Activated CD4-positive, alpha-beta T cell treated with anti-CD3 and anti-CD28 coated beads, Interleukin-2, amount 50 U/mL, for 4 hours (primary cell): Measurements from ENCODE around the gene NBEAL2.
A peak's percentile ranks its signal among the peaks of the same experiment; 100 is the strongest.

ENCODE experiments used
- DNase-seq, 2 experiments: peaks; one replicate each; pipeline ENCODE4 v3.0.0-alpha.2; 2020

Gene NBEAL2, protein sequence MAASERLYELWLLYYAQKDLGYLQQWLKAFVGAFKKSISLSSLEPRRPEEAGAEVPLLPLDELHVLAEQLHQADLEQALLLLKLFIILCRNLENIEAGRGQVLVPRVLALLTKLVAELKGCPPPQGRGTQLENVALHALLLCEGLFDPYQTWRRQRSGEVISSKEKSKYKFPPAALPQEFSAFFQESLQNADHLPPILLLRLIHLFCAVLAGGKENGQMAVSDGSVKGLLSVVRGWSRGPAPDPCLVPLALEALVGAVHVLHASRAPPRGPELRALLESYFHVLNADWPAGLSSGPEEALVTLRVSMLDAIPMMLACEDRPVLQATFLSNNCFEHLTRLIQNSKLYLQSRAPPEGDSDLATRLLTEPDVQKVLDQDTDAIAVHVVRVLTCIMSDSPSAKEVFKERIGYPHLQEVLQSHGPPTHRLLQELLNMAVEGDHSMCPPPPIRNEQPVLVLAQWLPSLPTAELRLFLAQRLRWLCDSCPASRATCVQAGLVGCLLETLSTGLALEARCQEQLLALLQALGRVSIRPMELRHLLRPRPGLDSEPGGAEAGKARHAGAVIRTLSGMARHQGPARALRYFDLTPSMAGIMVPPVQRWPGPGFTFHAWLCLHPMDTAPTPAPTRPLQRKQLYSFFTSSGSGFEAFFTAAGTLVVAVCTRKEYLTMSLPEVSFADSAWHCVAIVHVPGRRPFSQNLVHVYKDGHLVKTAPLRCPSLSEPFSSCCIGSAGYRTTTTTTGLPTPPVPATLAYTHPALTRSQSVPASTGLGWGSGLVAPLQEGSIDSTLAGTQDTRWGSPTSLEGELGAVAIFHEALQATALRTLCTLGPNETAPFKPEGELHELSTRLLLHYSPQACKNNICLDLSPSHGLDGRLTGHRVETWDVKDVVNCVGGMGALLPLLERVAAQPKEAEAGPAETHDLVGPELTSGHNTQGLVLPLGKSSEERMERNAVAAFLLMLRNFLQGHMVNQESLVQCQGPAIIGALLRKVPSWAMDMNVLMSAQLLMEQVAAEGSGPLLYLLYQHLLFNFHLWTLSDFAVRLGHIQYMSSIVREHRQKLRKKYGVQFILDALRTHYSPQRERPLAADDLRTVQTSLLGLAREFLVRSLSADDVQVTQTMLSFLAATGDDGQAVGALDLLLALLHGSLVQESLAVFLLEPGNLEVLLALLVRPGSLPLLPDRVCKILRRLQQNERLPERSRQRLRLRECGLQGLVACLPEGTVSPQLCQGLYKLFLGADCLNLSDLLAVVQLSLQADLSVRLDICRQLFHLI (N-terminal part only)

DNA sequence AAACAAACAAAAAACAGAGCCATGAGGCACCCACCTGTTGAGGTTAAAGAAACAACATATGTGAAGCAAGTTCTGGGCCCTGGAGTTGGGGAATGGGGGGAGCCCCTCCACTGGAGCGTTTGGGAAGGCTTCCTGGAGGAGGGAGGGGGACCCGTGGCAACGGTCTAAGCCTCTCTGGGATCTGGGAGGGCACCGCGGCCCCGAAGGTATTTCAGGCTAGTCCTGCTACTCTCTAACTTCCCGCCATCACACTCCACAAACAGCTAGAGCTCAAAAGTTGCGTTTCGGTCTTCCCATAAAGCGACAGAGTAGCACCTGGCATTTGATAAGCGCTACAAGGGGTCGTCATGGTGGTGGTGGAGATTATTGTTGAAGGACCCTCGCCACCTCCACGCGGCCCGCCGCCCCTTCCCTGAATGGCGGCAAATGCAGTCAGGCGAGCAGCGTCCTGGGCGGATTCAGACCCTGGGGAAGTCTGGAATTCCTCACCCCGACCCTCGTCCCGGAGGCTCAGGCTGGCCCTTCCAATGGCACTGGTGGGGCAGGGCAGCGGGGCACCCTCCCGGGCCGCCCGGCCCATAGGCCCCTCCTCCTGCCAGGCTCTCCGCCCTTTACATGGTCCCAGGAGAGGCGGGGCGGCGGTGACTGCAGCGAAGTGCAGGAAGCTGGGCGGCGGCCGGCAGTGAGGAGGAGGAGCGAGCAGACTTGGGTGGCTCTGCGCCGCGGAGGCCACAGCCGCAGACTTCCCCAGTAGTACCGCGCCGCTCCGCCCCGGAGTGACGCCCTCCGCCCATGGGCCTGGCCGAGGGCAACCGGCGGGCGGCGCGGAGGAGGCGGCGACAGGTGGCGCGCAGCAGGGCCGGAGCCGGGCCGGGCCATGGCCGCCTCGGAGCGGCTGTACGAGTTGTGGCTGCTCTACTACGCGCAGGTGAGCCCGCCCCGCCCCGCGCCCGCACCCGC lies at the start of gene NBEAL2:
NBEAL2 (plus strand) TSS at position 682 of the 960 bp plus-strand sequence; CDS start at position 878, 196 bp downstream.
- DNase-seq = peak; percentile 94 to 95

DNA sequence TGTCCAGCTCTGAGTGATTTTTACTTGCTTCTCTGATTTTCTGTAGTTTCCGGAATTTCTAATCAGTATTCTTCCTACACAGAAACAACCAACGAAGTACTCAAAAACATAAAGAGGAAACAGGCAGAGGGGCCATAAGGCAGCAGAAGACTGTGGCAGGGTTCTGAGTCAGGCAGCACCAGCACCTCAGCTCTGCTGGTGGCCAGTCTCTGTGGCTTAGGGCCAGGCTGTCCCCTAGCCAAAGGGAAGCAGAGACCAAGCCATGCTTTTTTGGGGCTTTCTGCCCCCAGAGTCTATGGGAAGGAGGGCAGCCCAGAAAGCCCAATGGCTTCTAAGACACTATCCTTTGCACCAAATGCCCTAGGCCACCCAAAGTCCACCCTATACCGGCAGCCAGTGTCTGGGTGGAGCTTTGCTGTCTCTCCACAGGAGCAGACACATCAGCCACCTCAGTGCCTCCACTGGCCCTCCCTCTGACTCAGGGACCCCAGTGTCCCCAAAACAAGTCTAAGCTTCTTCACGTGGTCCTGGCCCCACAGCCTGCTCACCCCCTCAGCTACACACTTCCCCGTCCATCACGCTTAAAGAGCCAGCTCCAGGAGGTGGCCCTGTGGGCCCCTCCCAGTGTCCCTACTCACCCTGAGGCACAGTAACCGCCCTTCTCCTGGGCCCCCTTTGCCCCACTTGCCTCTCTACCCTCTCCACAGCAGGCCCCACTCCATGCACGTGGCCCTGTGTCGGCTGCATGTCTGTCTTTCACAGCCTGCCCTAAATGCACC lies 49.1 kb upstream of the NBEAL2 start:
- no peak for DNase-seq

DNA sequence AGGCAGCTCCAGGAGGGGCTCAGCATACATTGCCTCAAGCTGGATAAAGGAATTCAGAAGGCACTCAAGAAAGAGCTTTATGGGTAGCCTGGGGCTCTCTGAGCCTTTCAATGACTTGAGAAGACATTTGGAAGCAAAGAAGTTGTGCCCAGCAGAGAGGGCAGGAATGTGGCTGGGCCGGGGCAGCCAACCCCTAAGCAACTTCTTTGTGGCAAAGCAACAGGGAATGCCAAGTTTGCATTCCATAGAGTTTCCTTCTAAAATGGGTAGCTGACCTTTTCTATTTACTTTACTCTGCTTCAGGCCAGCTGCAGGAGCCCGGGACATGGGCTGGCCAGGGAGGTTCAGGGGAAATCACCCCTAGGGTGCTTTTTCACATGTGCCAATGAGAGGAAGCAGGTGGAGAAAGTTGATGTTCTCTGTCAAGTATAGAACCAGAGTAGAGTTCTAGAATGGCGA lies 48.5 kb upstream of the NBEAL2 start:
- DNase-seq = no peak

DNA sequence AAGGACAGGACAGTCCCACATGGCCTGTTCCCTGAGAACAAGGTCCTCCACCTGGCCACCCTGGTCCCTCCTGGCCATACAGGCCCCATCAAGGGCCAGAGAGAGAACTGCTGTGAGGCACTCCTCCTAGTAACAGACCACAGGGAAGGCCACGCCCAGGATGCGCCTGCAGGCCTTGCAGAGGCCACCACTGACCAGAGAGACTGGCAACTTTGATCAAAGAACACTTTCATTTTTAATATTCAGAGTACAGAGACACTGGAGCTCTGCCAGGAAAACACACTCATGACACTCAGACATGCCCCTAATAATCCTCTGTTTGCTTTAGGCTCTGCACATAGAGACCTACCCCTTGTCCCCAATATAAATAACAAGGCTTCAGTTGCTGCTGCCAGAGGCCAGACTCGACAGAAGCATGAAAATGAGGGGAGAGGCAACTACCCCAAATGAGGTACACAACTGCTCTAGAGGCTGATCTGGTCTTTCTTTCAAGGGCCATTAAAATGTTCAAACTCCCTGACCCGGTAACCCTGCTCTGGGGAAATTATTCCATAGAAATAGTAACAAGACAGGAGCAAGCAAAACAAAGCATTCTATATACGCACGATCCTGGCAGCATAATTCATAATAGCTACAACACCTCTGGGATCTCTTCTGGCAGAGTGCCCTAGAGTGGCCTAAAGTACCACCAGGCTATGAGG lies 47.7 kb upstream of the NBEAL2 start:
- DNase-seq = no peak

DNA sequence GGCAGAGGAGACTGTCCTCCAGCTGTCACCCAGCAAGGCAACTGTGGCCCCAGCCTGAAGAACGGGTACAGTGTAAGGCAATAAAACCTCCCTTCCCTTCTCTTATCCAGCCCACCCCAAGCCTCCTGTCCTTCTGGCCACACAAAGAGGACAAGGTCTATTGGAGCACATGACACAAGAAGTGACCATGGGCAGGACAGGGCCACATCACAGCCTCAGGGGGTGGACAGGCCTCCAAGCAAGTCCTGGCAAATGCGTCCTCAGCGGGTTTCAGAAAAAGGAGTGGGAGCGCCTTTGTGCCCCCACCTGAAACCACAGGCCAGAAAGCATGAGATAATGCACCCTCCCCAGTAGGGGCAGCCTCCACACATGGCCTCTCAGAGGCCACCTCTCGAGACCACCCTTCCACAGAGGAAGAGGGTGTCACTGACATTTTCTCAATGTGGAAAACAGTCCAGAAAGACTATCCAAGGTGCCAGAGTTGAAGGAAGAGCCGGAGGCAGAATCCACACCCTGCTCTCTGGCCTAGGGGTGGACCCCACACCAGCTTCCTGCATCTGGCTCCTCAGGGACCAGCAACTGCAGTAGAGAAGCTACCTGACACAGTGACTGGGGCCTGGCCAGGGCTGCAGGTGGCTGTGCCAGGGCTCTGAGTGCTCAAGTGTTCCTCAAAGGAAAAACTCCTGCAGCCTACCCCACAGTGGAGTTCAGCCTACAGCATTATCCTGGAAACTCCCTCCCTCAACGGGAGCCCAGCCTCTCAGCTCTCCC lies 46.8 kb upstream of the NBEAL2 start:
- no peak for DNase-seq

DNA sequence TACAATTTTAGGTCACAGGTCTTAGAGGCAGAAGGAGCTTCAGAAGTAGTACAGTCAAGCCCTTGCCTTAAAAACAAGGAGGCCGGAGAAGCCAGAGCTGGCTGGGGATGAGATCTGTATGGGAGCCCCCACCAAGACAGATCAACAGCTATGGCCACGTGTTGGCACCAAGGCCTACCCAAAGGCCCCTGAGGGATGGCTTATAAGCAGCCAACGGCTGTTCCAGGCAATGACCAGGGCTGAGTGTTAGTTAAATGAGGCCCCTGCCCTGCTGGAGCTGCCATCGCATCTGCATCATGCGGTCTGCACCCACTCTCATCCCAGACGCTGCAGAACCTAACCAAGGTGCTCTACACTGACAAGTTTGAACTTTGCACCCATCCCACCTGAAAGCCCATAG lies 46.2 kb upstream of the NBEAL2 start:
- no peak for DNase-seq

DNA sequence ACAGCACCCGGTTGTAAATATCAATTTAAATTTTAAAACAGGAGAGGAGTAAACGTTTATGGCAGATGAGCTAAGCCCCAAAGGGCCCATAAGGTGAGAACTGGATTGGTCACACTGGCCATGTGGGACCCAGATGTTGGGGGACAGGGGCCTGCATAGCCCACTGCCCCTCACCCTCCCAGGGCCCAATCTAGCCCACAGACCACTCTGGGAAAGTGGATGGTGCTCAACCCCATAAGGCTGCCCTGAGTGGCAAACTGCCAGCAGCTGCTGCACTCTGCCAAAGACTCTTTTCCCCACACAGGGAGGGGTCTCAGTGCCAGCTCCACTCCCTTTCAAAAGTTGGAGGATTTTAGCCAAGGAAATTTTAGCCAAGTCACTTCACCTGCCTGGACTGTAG lies 45.4 kb upstream of the NBEAL2 start:
- DNase-seq = no peak

DNA sequence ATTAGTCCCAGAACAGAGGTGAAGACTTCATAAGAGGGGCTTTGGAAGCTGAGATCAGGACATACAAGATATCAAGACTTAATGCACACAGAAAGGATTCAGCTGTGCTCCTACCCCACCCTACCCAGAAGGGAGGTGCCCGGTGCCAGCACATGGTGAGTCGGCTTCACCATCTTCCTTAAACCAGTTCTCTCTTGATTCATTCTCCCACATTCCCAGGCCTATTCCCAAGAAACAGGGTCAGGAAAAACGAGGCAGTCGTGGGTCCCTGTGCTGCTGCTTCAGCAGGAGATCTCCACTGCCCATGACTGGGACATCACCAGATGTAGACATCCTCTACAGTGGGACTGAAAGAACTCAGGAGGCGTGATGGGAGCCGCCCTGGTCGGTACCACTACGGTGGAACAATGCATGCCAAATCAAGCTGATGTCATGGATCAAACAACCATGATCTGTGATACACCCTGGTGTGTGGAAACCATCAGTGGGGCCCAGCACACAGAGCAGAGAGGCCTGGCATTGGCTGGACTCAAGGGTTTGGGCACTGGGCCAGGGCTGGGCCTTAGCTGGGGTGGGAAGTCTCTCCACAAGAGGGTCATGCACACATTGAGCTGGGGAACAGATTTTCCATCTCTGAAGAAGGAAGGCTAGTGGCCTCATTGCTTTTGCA lies 44.8 kb upstream of the NBEAL2 start:
- DNase-seq = no peak

DNA sequence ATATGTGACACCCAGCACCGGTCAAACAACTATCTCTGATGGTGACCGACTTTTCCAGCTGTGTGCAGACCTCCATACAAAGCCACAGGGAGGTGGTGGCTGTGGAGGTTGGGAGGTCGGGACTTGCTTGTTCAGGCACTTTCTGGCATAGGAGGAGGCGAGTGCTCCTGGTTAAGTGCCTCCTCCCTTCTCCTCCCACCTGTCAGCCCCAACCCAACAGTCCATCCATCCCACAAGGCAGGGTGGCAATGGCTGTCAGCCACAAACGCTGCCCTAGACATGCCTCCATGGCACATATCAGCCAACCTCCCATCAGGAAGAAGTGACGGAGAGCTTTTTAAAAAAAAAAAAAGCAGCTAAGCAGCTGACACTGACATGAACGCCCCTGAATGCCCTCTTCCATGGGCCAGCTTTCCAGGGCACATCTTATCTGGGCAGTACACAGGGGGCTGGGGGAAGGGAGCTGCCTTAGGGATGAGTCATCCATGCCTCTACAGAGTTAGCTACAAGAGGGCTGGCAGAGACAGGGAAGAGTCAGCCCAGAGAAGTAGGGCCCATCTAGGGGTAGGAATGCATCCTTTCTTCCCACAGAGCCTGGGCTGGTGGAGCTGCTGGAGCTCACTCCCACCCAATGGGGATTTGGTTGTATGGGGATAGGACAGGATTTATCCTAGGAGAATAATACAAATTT lies 44.2 kb upstream of the NBEAL2 start:
- DNase-seq = no peak

DNA sequence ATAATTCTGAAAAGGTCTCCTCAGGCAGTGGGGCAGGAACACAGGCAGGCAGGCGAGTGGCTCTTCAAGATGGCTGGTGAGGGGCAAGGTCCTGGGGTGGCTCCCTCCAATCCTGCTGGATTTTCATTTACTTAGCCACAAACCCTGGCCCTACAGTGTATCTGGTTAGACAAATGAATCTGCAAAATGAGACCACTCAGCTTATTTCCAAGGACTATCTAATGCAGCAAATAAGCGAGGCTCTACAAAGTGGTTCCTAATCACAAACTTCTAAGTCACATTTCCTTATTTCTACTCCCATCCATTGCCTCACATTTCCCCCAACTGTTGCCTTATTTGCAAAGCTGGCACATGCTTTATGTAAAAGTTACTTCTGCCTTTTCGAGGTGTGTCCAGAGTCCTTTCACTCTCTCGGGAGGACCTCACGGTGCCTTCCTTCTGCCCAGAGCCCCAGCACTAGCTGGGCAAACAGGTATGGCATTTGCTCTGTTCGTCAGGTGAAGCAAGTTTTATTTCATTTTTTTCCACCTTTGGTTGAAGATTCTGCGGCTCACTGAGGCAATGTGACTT lies 43.4 kb upstream of the NBEAL2 start:
- no peak for DNase-seq

DNA sequence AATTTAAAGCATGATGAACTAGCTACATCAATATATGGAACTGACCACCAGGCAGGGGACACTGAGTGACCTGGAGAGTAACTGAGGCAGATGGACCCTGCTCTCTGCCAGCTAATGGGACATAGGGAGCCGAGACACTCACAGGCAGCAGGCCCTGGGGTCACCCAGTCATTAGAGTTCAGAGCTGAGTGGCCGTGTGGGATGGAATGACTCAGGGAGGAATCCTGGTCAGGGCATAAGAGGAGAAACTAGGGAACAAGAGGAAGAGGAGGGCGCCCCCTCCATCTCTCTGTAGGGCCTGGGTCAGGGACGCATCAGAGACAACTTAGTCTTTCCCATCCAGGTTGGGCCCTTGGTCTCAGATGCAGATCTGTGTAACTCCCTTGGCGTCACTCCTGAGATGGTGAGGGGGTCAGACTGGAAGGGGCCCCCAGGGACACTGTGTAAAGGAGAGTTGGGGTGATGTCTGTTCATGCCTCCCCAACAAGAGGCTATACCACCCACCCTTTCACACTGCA lies 42.7 kb upstream of the NBEAL2 start:
- DNase-seq = no peak

DNA sequence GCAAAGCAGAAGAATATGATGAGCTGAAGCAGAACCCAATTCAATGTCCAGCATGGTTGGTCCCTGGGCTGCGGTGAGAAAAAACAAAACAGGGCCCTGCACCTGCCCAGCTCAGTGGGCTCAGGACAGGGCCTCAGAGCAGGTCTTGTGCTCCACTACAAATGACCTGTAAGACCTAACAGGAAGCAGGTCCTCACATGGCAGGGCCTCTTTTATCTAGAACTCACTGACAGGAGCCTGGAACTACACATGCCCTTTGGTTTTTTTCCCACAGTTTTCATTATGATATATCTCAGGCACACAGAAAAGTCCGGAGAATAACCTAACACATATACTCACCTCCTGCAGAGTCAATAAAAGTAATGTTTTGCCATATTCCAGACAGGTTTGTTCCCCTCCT lies 41.3 kb upstream of the NBEAL2 start:
- no peak for DNase-seq

DNA sequence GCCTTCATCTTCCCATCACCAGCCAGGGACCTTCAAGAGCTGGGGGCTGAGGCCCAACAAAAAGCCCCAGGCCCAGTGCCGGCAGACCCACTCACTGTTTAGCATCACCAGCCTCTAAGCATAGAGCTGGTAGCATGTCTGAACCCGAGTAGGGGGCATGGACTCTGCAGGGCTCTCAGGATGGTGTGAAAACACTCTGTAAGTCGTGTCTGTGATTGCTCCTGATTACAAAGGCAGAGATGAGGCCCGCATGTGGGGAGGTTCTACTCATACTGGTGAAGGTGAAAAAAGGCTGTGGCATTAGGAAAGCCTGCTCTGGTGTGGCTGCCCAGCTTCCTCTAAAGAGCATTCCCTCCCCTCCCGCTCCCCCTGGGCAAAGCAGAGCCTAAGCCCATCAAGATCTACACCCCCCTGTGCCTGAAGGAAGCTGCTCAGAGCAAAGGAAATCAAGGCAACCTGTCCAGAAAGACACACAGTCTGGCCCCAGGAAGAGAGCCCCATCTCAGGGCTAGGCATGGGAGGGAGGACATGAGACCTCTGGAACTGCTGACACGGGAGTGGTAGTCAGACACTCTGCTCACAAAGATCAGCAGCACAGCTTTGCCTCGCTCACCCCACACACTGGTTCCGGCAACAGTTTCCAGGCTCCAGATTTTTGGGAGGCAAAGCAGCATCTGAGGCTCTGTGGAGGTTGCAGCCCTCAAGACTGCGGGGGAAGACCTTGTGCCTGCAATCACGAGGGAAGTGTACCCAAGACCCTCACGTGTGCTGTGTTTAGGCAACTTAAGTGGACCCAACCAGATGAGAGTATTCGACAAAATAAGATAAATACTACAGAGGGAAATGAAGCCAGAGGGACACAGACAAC lies 39.7 kb upstream of the NBEAL2 start:
- no peak for DNase-seq

DNA sequence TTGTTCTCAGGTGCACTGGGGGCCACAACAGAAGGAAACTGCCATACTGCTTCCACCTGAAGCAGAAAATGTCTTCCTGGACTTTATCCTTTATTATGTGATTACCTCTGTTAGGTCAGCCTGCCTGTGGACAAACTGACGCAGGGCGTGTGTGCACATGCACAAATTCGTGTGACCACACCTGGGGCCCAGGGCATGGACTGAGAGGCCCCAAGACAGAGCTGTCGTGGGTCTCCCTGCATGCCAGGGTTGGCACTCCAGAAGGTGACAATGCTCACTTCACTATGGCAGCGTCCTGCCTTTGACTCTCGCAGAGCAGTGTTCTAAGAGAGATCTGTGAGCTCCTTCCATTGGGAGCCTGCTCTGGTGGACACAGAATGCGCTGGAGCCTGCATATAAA lies 37.4 kb upstream of the NBEAL2 start:
- DNase-seq = no peak

DNA sequence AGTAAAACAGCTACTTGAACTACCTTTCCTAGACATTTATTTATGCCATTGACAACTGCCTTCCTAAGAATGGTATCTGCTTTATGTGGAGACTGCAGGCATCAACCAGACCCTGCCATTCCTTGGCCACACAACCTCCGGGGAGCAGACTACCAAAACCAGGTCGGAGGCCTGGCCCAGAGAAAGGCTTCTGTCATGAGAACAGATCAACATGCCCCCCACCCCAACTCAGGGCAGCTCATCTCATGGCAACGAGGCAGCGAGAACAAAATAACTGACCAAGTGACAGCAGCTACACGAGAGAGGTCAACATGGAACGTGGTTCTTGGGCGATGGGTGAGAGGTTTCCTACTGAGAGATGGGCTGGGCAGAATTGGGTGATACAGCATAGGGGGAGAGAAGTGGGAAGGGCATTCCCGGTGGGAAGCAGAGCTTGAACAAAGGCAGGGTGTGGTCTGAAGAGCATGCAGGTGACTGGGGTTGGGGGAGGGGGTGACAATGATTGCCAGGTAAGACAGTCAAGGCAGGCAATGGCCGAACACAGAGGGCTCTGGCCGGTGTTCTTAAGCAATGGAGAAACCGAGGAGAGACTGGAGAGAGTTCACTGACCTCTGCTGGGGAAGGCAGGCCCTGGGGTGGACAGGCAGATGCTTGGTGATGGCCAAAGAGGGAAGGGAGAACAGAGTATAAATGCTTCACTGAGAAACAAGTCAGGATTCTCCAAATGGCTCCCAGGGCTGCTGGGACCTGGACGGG lies 36.8 kb upstream of the NBEAL2 start:
- no peak for DNase-seq
